Skeletal muscle tissue (tissue), 4 donors: ENCODE results near the gene SLC9A7. TPM values are rescaled to one million over a fixed set of nuclear protein-coding genes. Genes with fewer than 3 reads are reported as not detected.
"Not testable (repeated sequence)": the region's sequence is repeated elsewhere in the genome, so short reads cannot be mapped to it uniquely, and the experiment has no call there.

ENCODE experiments used
- H3K27ac ChIP-seq: one replicate; pipeline ENCODE4 v1.7.0; 2013; ENCODE audit warnings: mild to moderate bottlenecking, low read depth, low read length, inconsistent platforms
- H3K27me3 ChIP-seq, 3 donors: one replicate each; pipeline ENCODE4 v1.7.0; 2013; ENCODE audit warnings: low read length in 3 of 3; ENCODE audit not compliant: control insufficient read depth in 3 of 3, insufficient read depth in 3 of 3
- H3K36me3 ChIP-seq, 3 donors: one replicate each; pipeline ENCODE4 v1.7.0; 2013; ENCODE audit warnings: low read length in 3 of 3; ENCODE audit not compliant: control insufficient read depth in 3 of 3, insufficient read depth in 3 of 3
- H3K4me1 ChIP-seq, 3 donors: one replicate each; pipeline ENCODE4 v1.7.0; 2013; ENCODE audit warnings: low read length in 3 of 3, mild to moderate bottlenecking in 3 of 3; ENCODE audit not compliant: control insufficient read depth in 3 of 3, insufficient read depth in 3 of 3
- H3K4me3 ChIP-seq, 3 donors: one replicate each; pipeline ENCODE4 v1.7.0; 2013; ENCODE audit warnings: low read length in 3 of 3
- H3K9ac ChIP-seq, 3 donors: one replicate each; pipeline ENCODE4 v1.7.0; 2013; ENCODE audit warnings: low read length in 3 of 3, mild to moderate bottlenecking in 3 of 3, moderate library complexity in 2 of 3, low read depth in 1 of 3
- H3K9me3 ChIP-seq, 3 donors: one replicate each; pipeline ENCODE4 v1.7.0; 2013; ENCODE audit warnings: low read length in 3 of 3; ENCODE audit not compliant: control insufficient read depth in 3 of 3
- total RNA-seq: library from RNA; depleted of rRNA; stranded (reverse); fragments of >200 nt; gene quantifications from one replicate; pipeline ENCODE4 v1.2.3, GENCODE V29; 2014
- donor health status: Osteomylitis.

Gene SLC9A7
- 13.0 TPM for total RNA-seq

GRCh38 chrX:46758956-46759644 is at the start of gene SLC9A7:
Gene SLC9A7, minus strand, starts transcription at chrX:46759118. Its CDS starts 89 bp downstream, at chrX:46759029.
- Histone ChIP-seq H3K36me3 (no peaks in the 10 kb centered on the region), H3K27ac (peak within 1 kb of the TSS; percentile 51), H3K9ac (peak within 1 kb of the TSS; percentile 33 to 76 (median 42)), H3K4me3 (peak within 1 kb of the TSS; percentile 60 to 72 (median 71)), H3K27me3 (no peaks in the 10 kb centered on the region), H3K9me3 (peaks cover 0 to 1% (median 0%) of the 10 kb centered on the region in 3 donors), H3K4me1 (peaks cover 0 to 6% (median 4%) of the 10 kb centered on the region in 3 donors)

GRCh38 chrX:46805270-46805669 is 46.4 kb upstream of the SLC9A7 start:
- no peak overlapping the region for H3K9ac ChIP-seq
- H3K27me3 ChIP-seq = no peaks in the 10 kb centered on the region
- no peak overlapping the region for H3K4me3 ChIP-seq
- H3K9me3 ChIP-seq = no peaks in the 10 kb centered on the region
- H3K36me3 ChIP-seq = no peaks in the 10 kb centered on the region
- no peak overlapping the region for H3K27ac ChIP-seq
- H3K4me1 ChIP-seq = no peaks in the 10 kb centered on the region

GRCh38 chrX:46803140-46803539 is 44.2 kb upstream of the SLC9A7 start:
- no peaks in the 10 kb centered on the region for H3K27me3 ChIP-seq

GRCh38 chrX:46796574-46797191 is 37.8 kb upstream of the SLC9A7 start:
- H3K27ac ChIP-seq = no peak overlapping the region
- no peak overlapping the region for H3K4me3 ChIP-seq
- no peaks in the 10 kb centered on the region for H3K9me3 ChIP-seq
- H3K27me3 ChIP-seq = no peaks in the 10 kb centered on the region
- H3K9ac ChIP-seq = no peak overlapping the region
- H3K4me1 ChIP-seq = peaks cover 0 to 3% (median 0%) of the 10 kb centered on the region in 3 donors
- H3K36me3 ChIP-seq = no peaks in the 10 kb centered on the region

More at GRCh38 chrX:46803140-46803539, 44.2 kb upstream of the SLC9A7 start:
- Histone ChIP-seq H3K9me3 (no peaks in the 10 kb centered on the region), H3K4me1 (no peaks in the 10 kb centered on the region), H3K27ac (no peak overlapping the region), H3K36me3 (no peaks in the 10 kb centered on the region), H3K4me3 (no peak overlapping the region), H3K9ac (no peak overlapping the region)

GRCh38 chrX:46793386-46794143 is 34.6 kb upstream of the SLC9A7 start:
- no peaks in the 10 kb centered on the region for H3K9me3 ChIP-seq
- no peak overlapping the region for H3K4me3 ChIP-seq
- H3K27ac ChIP-seq = no peak overlapping the region
- no peaks in the 10 kb centered on the region for H3K27me3 ChIP-seq
- H3K9ac ChIP-seq = no peak overlapping the region
- H3K4me1 ChIP-seq = peaks cover 0 to 3% (median 0%) of the 10 kb centered on the region in 3 donors
- no peaks in the 10 kb centered on the region for H3K36me3 ChIP-seq

GRCh38 chrX:46792810-46793188 is 33.9 kb upstream of the SLC9A7 start:
- Histone ChIP-seq H3K27me3 (no peaks in the 10 kb centered on the region), H3K9ac (no peak overlapping the region), H3K36me3 (no peaks in the 10 kb centered on the region), H3K9me3 (no peaks in the 10 kb centered on the region), H3K27ac (no peak overlapping the region), H3K4me3 (no peak overlapping the region), H3K4me1 (peaks cover 0 to 3% (median 0%) of the 10 kb centered on the region in 3 donors)

GRCh38 chrX:46791927-46792809 is 33.2 kb upstream of the SLC9A7 start:
- Histone ChIP-seq H3K4me1 (peaks cover 0 to 3% (median 0%) of the 10 kb centered on the region in 3 donors), H3K27ac (no peak overlapping the region), H3K4me3 (no peak overlapping the region), H3K9ac (no peak overlapping the region), H3K27me3 (no peaks in the 10 kb centered on the region), H3K9me3 (no peaks in the 10 kb centered on the region), H3K36me3 (no peaks in the 10 kb centered on the region)

- Histone ChIP-seq H3K9me3 (no peaks in the 10 kb centered on the region), H3K4me3 (no peak overlapping the region), H3K27me3 (no peaks in the 10 kb centered on the region), H3K27ac (no peak overlapping the region), H3K36me3 (no peaks in the 10 kb centered on the region), H3K4me1 (peaks cover 0 to 3% (median 0%) of the 10 kb centered on the region in 3 donors), H3K9ac (no peak overlapping the region)
Observed at GRCh38 chrX:46788902-46789301, 30.0 kb upstream of the SLC9A7 start.

- H3K27me3 ChIP-seq, H3K9ac ChIP-seq, H3K9me3 ChIP-seq, H3K36me3 ChIP-seq, H3K4me1 ChIP-seq, H3K4me3 ChIP-seq, H3K27ac ChIP-seq: not testable (repeated sequence)
Observed at GRCh38 chrX:46784437-46784836, 25.5 kb upstream of the SLC9A7 start.
